AML-193 (cell line): Measurements from ENCODE around the gene NDFIP2.

Experiments used
- DNase-seq, 2 experiments: peaks; one replicate each; lab custom pipeline; 2025; lab: John Stamatoyannopoulos, UW

Gene NDFIP2

GRCh38 chr13:79480954-79481684 lies at the start of gene NDFIP2:
Gene NDFIP2, plus strand, starts transcription at chr13:79481155. Its CDS starts 49 bp downstream, at chr13:79481204.
- no peak for DNase-seq

GRCh38 chr13:79432086-79432485 lies 48.9 kb upstream of the NDFIP2 start:
- DNase-seq, result no peak

GRCh38 chr13:79432992-79433391 lies 48.0 kb upstream of the NDFIP2 start:
- no peak for DNase-seq

GRCh38 chr13:79434556-79434955 lies 46.4 kb upstream of the NDFIP2 start:
- no peak for DNase-seq

GRCh38 chr13:79435561-79435990 lies 45.4 kb upstream of the NDFIP2 start:
- no peak for DNase-seq

GRCh38 chr13:79439275-79439674 lies 41.7 kb upstream of the NDFIP2 start:
- DNase-seq, result no peak

GRCh38 chr13:79440958-79441528 lies 39.9 kb upstream of the NDFIP2 start:
- DNase-seq, result no peak

GRCh38 chr13:79442221-79442620 lies 38.7 kb upstream of the NDFIP2 start:
- no peak for DNase-seq

GRCh38 chr13:79442706-79443105 lies 38.2 kb upstream of the NDFIP2 start:
- no peak for DNase-seq

GRCh38 chr13:79445968-79446645 lies 34.8 kb upstream of the NDFIP2 start:
- no peak for DNase-seq

- no peak for DNase-seq
Observed at GRCh38 chr13:79447141-79447540, 33.8 kb upstream of the NDFIP2 start.

- no peak for DNase-seq
Observed at GRCh38 chr13:79447741-79448140, 33.2 kb upstream of the NDFIP2 start.

GRCh38 chr13:79448413-79448812 lies 32.5 kb upstream of the NDFIP2 start:
- DNase-seq, result peak; percentile 40 to 68

GRCh38 chr13:79450110-79450509 lies 30.8 kb upstream of the NDFIP2 start:
- no peak for DNase-seq

- DNase-seq, result peak; percentile 91 to 97
Observed at GRCh38 chr13:79451500-79451962, 29.4 kb upstream of the NDFIP2 start.

GRCh38 chr13:79452239-79452913 lies 28.6 kb upstream of the NDFIP2 start:
- no peak for DNase-seq

- DNase-seq, result no peak
Observed at GRCh38 chr13:79455331-79455730, 25.6 kb upstream of the NDFIP2 start.

- peak; percentile 24 to 30 for DNase-seq
Observed at GRCh38 chr13:79456051-79456450, 24.9 kb upstream of the NDFIP2 start.

GRCh38 chr13:79456656-79457365 lies 24.1 kb upstream of the NDFIP2 start:
- DNase-seq, result no peak

GRCh38 chr13:79457390-79457789 lies 23.6 kb upstream of the NDFIP2 start:
- no peak for DNase-seq

- no peak for DNase-seq
Observed at GRCh38 chr13:79457948-79458347, 23.0 kb upstream of the NDFIP2 start.

GRCh38 chr13:79458436-79458835 lies 22.5 kb upstream of the NDFIP2 start:
- no peak for DNase-seq
